Stimulated activated CD8-positive, alpha-beta memory T cell treated with anti-CD3 and anti-CD28 coated beads, Interleukin-4, amount 100 ng/mL, for 1 hour (primary cell): ENCODE measurements around the gene DDX47.
"Not testable (repeated sequence)": the region's sequence is repeated elsewhere in the genome, so short reads cannot be mapped to it uniquely, and the experiment has no call there.

Experiments
- DNase-seq, 2 donors: peaks; one replicate each; pipeline ENCODE4 v3.0.0-alpha.2; 2020; ENCODE audit warnings: low read depth in 2 of 2, low spot score in 1 of 2

The DDX47 gene

GRCh38 chr12:12820376-12820775, 7.2 kb downstream of the DDX47 start:
- not testable (repeated sequence) for DNase-seq

GRCh38 chr12:12821975-12822374, 8.8 kb downstream of the DDX47 start:
- DNase-seq = no peak

- DNase-seq = no peak
Observed at GRCh38 chr12:12822886-12823285, 9.7 kb downstream of the DDX47 start.

- DNase-seq = no peak
Observed at GRCh38 chr12:12823300-12823699, 10.2 kb downstream of the DDX47 start.

DNA sequence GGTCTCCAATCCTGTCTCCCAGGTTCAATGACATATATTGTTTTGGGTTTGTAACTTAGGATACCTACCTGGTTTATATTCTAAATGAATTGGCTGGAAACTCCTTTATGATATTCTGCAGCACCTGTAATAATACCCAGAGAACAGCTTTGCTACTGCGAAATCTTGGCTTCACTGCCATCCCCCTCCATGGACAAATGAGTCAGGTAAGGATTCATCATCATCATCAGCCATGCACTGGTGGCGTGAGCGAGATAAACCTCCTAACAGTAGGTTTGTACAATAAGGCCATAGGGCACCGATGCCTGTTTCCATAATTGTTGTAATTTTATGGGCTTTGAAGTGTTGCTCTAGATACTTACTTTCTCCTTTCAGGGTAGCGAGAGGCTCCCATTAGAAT, 10.7 kb downstream of the DDX47 start:
- no peak for DNase-seq

DNA sequence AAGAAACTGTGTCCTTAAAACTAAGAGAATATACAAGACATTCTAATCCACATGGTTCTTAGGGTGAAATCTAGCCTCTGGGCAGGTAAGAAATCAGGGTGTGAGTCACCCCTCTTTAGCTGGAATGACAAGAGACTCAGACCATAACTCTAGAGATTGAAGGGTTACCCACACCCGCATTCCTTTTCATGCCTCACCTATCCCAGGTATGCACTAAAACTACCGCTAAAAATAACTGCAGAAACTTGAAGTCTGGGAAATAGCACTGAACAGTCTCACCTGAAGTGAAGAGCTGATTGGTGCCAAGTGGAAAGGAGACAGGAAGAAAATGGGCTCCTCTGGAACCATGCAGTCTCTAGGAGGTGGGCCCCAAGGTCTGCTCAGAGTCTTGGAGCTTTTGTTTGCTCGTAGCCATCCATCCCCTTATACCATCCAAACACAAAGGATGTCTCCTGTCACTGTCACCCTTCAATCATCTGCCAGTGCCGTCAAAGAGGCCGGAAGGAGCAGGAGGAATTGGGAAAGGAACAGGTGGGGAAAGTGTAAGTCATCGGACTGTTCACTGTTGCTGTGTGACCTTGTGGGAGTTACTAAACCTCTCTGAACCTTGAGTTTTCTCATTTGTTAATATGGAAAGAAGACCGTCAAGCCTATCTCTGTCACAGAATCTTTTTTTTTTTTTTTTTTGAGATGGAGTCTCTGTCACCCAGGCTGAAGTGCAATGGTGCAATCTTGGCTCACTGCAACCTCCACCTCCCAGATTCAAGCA, 22.4 kb downstream of the DDX47 start:
- DNase-seq = no peak

- DNase-seq = no peak
Observed at GRCh38 chr12:12836571-12836970, 23.4 kb downstream of the DDX47 start.

GRCh38 chr12:12837025-12837812, 24.1 kb downstream of the DDX47 start:
- DNase-seq = no peak

DNA sequence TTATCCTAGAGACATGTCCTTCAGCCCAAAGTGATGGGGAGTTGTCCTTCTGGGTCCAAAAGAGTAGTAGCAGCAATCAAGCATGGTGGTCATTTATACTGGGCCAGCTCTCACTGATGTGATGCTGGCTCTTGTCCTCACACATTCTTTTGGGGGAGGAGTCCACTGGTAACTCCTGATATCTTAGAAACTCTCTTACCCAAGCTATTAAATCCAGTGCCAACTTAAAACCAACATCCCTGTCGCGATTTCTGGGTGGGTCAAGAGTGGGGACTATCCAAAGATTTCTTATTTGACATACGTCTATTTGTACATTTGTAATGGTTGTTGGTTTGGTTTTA, 24.6 kb downstream of the DDX47 start:
- no peak for DNase-seq

DNA sequence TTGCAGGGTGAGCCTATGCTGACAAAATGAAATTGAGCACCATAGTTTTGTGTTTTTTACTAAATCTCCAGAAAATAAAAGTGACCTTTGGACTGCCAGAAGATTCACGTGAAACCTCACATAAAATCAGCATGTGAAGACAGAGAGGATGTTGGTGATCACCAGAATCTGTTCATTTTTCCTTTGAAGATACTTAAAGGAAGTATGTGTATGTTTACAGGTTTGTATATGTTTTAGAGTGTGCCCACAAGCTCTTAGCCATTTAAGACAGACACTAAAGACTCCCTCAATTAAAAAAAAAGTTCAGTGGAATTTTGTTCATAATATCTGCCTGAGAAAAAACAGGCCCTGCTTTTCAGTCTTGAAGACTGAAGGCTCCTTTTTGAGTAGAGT, 25.9 kb downstream of the DDX47 start:
- DNase-seq = no peak

DNA sequence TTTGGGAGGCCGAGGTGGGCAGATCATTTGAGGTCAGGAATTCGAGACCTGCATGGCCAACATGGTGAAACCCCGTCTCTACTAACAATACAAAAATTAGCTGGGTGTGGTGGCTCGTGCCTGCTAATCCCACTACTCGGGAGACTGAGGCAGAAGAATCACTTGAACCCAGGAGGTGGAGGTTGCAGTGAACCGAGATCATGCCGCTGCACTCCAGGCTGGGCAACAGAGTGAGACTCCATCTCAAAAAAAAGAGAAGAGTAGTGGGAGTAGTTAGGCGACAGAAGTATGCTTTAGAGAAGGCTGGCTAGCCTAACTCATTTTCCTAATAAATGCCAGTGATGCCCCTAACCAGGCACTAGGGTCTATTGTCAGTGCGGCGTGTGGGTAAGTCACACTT, 26.3 kb downstream of the DDX47 start:
- DNase-seq = not testable (repeated sequence)

DNA sequence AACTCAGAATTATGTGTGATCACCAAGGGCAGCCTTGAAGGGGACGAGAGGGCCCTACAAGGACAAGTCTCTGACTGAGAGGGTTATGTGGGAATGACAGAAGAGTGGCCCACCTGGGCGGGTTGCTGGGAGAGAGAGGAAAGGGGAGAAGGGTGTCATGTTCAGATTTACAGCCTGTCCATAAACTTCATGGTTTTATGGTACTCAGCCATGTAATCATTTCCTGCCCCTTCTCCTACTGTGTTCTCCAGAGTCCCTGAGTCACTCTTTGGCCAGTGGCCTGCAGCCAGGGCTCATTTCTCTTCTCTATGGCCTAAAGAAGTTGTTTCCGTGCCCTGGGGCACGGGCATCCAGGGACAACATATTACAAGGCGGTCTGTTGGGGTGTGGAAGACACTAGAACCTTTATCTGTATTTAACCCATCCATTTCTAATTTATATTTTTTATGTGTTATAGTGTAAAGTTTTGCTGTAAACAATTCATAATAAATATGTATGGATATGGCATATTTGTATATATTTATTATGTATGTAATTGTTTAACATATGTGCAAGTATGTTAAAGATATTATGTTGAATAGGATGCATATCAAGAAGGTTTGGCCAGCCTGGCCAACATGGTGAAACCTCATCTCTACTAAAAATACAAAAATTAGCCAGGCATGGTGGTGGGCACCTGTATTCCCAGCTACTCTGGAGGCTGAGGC, 26.9 kb downstream of the DDX47 start:
- no peak for DNase-seq

GRCh38 chr12:12840580-12840899, 27.4 kb downstream of the DDX47 start:
- DNase-seq = no peak

DNA sequence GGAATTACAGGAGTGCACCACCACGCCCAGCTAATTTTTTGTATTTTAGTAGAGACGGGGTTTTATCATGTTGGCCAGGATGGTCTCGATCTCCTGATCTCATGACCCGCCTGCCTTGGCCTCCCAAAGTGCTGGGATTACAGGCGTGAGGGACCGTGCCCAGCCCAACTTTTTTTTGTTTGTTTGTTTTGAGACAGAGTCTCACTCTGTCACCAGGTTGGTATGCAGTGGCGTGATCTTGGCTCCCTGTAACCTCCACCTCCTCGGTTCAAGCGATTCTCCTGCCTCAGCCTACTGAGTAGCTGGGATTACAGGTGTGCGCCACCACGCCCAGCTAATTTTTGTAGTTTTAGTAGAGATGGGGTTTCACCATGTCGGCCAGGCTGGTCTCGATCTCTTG, 28.3 kb downstream of the DDX47 start:
- not testable (repeated sequence) for DNase-seq

DNA sequence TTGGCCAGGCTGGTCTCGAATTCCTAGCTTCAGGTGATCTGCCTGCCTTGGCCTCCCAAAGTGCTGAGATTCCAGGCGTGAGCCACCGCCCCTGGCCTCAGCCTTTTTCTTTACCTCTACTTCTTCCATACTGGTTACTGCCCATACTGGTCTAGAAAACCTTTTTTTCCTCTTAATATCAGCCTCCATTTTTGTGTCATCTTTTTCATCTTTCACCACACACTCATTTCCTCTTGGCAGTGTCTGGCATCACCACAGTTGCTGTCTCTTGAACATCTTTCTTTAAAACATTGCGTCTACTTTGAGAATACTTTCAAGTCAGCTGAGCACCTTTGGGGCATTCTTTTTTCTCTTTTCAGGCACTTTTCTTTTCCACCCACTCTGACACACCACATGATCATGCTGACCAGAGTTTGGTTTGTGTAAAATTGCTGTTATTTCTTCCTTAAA, 32.7 kb downstream of the DDX47 start:
- DNase-seq = no peak

DNA sequence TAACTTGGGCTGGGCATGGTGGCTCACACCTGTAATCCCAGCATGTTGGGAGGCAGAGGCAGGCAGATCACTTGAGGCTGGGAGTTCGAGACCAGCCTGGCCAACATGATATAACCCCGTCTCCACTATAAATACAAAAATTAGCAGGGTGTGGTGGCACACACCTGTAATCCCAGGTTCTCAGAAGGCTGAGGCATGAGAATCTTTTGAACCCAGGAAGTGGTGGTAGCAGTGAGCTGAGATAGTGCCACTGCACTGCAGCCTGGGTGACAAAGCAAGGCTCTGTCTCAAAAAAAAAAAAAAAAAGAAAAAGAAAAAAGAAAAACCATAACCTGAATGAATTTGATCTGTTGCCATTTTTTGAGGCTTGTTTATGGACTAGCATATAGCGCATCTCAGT, 33.6 kb downstream of the DDX47 start:
- not testable (repeated sequence) for DNase-seq

- no peak for DNase-seq
Observed at GRCh38 chr12:12853435-12853834, 40.3 kb downstream of the DDX47 start.

- no peak for DNase-seq
Observed at GRCh38 chr12:12859690-12860089, 46.5 kb downstream of the DDX47 start.

DNA sequence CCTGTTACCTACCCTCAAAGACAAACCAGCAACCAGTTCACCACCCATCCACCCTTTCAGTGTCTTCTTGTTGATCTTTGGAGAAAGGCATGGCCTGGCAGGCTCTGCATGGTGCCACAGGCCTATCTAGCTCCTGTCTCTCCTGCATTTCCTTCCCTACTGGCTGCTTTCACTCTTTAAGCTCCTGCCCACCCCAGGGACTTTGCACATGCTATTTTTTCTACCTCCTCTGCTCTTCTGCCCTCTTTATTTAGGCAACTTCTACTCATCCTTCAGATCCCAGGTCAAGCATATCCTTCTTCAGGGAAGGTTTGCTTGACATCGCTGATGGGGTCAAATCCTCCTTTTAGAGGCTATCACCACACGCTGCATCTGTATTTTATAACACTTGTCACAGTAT, 51.1 kb downstream of the DDX47 start:
- no peak for DNase-seq

DNA sequence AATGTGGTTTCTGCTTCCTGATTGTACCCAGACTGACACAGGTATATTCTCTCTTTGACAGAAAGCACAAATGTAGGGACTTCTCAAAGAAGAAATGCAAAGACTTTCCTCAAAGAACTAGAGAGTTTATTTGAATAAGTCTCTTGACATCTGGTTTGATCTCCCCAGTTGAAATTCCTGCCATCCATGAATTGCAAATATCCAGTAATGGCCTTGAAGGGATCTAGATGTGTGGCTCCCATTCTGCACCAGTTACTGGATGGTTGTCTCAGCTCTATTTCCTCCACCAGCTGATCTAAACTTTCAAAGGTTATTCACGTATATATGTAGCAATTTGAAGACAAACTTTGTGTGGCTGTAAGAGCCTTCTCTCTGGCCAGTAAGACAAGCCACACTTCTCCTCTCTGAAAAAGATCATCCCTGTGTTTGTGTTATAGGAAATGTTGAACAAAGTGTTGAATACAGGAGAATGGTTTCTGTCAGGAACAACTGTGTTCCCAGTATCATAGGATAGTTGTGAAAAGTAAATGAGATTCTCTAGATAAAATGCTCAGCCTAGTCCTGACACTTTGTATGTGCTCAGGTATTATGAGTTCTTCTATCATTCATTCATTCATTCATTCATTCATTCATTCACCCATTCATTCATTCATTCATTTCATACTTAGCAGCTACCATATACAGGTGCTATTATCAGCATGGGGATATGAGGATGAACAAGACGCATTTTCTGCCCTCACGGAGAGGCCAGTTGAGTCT, 55.5 kb downstream of the DDX47 start:
- DNase-seq = no peak

DNA sequence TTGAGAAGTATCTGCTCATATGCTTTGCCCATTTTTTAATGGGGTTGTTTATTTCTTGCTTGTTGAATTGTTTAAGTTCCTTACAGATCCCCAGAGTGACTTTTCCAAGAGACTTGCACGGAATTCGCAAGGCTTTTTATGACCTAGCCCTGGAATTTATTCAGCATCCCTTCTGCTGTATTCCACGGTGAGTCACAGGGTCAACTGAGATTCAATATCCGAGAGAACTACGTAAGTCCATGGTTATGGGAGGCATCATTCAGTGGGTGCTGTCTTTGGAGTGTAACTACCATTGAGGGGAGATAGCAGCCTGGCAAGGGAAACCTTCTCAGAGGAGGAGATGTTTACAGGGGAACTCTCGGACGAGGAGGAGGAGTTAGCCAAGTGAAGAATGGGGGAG, 57.3 kb downstream of the DDX47 start:
- DNase-seq = no peak
